Lower lobe of right lung (tissue), 2 donors: ENCODE measurements around the gene MEGF11. TPM values are rescaled to one million over a fixed set of nuclear protein-coding genes. Genes with fewer than 3 reads are reported as not detected.
A peak's percentile ranks its signal among the peaks of the same experiment; 100 is the strongest.
"Not testable (repeated sequence)": the region's sequence is repeated elsewhere in the genome, so short reads cannot be mapped to it uniquely, and the experiment has no call there.

Source experiments
- ATAC-seq, 2 donors: fragments of 200-7000 bp; cut with Tn5 transposase; one replicate each; pipeline ENCODE4 v1.9.1; 2020 to 2022; ENCODE audit warnings: mild to moderate bottlenecking in 2 of 2, moderate library complexity in 2 of 2
- DNase-seq: peaks from one replicate; pipeline ENCODE4 v3.0.0-alpha.2; 2020
- H3K27ac ChIP-seq: fragments of 200-600 bp; one replicate; pipeline ENCODE4 v1.8.0; 2022
- H3K27me3 ChIP-seq: fragments of 200-600 bp; one replicate; pipeline ENCODE4 v1.8.0; 2022; ENCODE audit warnings: low read depth
- H3K36me3 ChIP-seq: fragments of 200-600 bp; one replicate; pipeline ENCODE4 v1.8.0; 2022; ENCODE audit warnings: mild to moderate bottlenecking
- H3K4me1 ChIP-seq: fragments of 200-600 bp; one replicate; pipeline ENCODE4 v1.8.0; 2022
- H3K4me3 ChIP-seq: fragments of 200-600 bp; one replicate; pipeline ENCODE4 v1.8.0; 2022; ENCODE audit warnings: mild to moderate bottlenecking
- H3K9me3 ChIP-seq: fragments of 200-600 bp; one replicate; pipeline ENCODE4 v1.8.0; 2022
- CTCF ChIP-seq: fragments of 200-600 bp; IDR thresholded peaks from one replicate; pipeline ENCODE4 v1.8.0; 2022; ENCODE audit warnings: antibody characterized with exemption, mild to moderate bottlenecking
- intact Hi-C: fragments of 100-400 bp; cut with DNase I; formaldehyde crosslinking; loops from one replicate; pipeline ENCODE4 v1.11.0; 2022
- total RNA-seq: library from RNA; stranded (reverse); fragmentation: NEBNext Ultra II Directional; extraction: Animal tissue kit (Norgen Biotek cat#: 25700); gene quantifications from one replicate; pipeline ENCODE4 v1.2.1, GENCODE V29; 2021
- donor health status: DM: no; HTN: yes; CAD: no; lungs with severe emphysema.

Gene MEGF11
- total RNA-seq, 1 donor from 2014 or later, result not detected

DNA sequence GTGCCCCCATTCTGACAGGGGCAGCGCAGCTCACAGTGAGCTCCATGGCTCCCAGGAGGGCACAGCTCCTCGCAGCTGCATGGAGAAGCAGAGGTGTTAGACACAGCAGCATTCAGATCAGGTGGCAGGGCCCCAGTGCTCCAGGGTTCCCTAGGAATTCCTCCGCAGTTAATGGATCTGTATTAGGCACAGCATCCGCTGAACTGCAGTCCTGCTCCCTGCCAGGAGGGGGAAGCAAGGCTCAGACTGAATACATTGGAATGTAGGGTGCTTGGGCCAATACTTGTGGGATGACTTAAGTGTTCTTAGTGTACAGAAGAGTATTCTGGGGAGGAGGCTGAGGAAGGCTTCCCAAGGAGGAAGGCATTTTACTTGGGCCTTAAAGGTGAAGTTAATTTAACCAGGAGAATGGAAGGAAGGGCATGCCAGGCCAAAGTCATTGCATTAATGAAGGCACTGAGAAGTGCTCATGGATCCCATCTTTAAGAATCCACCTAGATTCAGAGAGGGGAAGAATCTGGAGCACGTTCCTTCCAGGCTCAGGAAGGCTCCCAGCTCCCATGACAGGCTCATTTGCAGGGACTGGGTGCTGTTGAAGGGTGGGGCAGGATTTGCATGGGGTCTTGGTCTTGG is 272.6 kb downstream of the MEGF11 start:
- Histone ChIP-seq H3K4me3 (no peak overlapping the region), H3K4me1 (peaks cover 9% of the 10 kb centered on the region), H3K9me3 (no peaks in the 10 kb centered on the region), H3K36me3 (no peaks in the 10 kb centered on the region), H3K27me3 (peaks cover 32% of the 10 kb centered on the region), H3K27ac (no peak overlapping the region)
- ATAC-seq (peak; percentile 90 to 93), DNase-seq (peak; percentile 68)
- intact Hi-C loops, result no loop called here
- peak; percentile 74 for TF ChIP-seq CTCF

GRCh38 chr15:65979837-65980236 is 273.7 kb downstream of the MEGF11 start:
- Histone ChIP-seq H3K9me3 (no peaks in the 10 kb centered on the region), H3K27ac (no peak overlapping the region), H3K36me3 (no peaks in the 10 kb centered on the region), H3K4me1 (peaks cover 9% of the 10 kb centered on the region), H3K27me3 (peaks cover 26% of the 10 kb centered on the region), H3K4me3 (no peak overlapping the region)
- TF ChIP-seq CTCF, result no peak
- DNase-seq (no peak), ATAC-seq (no peak)
- intact Hi-C loops, result no loop called here

DNA sequence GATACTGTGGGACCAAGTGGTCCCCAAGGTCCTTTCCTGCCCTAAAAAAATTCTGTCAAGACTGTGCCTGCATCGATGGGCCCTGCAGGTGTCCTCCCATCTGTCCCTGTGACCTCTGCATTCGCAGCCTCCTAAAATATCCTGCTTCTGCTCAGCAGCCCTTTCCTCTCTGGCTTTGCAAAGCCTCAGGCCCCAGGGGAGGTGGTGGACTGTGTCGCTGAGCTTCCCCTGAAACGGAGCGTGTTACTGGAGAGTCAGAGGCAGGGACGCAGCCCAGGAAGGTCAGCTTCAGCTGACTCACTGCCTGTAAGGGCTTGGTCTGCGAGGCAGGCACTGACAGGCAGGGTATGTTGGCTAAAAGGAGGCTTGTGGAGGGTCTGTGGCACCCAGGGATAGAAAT is 274.2 kb downstream of the MEGF11 start:
- Histone ChIP-seq H3K36me3 (no peaks in the 10 kb centered on the region), H3K27me3 (peaks cover 25% of the 10 kb centered on the region), H3K9me3 (no peaks in the 10 kb centered on the region), H3K27ac (no peak overlapping the region), H3K4me3 (no peak overlapping the region), H3K4me1 (peaks cover 9% of the 10 kb centered on the region)
- ATAC-seq, result no peak
- intact Hi-C loops, result no loop called here
- TF ChIP-seq CTCF, result no peak
- no peak for DNase-seq

DNA sequence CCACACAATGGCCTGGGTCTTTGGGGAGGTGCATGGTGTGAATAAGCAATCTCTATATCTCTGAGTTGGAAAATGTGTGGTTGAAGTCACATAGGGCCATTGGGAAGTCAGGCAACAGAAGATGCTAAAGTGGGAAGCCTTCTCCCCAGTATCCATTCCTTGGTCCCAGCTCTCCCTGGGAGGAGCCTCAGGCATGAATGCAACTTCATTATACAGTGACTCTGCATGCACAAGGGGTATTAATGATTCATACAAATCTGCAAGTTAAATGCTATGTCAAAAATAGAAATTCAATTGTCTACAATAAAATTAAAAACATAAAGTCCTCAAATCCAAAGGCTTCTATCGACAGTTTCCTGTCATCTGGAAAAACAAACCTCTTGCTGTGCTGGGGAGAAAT is 275.4 kb downstream of the MEGF11 start:
- no peak for ATAC-seq

GRCh38 chr15:65976196-65976595 is 277.4 kb downstream of the MEGF11 start:
- H3K9me3 ChIP-seq, H3K27me3 ChIP-seq, DNase-seq, intact Hi-C loops, H3K27ac ChIP-seq, ATAC-seq, H3K4me1 ChIP-seq, H3K4me3 ChIP-seq, H3K36me3 ChIP-seq: not testable (repeated sequence)

More for the DNA sequence above, 275.4 kb downstream of the MEGF11 start:
- Histone ChIP-seq H3K36me3 (no peaks in the 10 kb centered on the region), H3K27me3 (peaks cover 18% of the 10 kb centered on the region), H3K4me1 (peaks cover 9% of the 10 kb centered on the region), H3K9me3 (no peaks in the 10 kb centered on the region), H3K4me3 (no peak overlapping the region), H3K27ac (no peak overlapping the region)
- intact Hi-C loops, result no loop called here
- no peak for DNase-seq
- no peak for TF ChIP-seq CTCF

- H3K27me3 ChIP-seq, result peaks cover 14% of the 10 kb centered on the region
- DNase-seq (no peak), ATAC-seq (no peak)
- H3K4me1 ChIP-seq, result no peaks in the 10 kb centered on the region
- H3K4me3 ChIP-seq, result no peak overlapping the region
- TF ChIP-seq CTCF, result no peak
- no peaks in the 10 kb centered on the region for H3K9me3 ChIP-seq
- no peaks in the 10 kb centered on the region for H3K36me3 ChIP-seq
- H3K27ac ChIP-seq, result no peak overlapping the region
- intact Hi-C loops, result no loop called here
Observed at GRCh38 chr15:65971741-65971995, 281.9 kb downstream of the MEGF11 start.
